ENCODE data around the gene YPEL1. TPM values are rescaled to one million over a fixed set of nuclear protein-coding genes. Genes with fewer than 3 reads are reported as not detected.

YPEL1 gene
- total RNA-seq: 2.4 and 7.9 TPM in 2 replicates

GRCh38 chr22:21735200-21736083, at the start of gene YPEL1:
Gene YPEL1, minus strand, starts transcription at chr22:21735794. Its CDS starts 25,050 bp downstream, at chr22:21710744.

Other genes with a start within 250 kb of the YPEL1 start
- 0.05 TPM in 1 of 2 replicates, not detected in the other for gene RIMBP3C, start 184.3 kb downstream of the YPEL1 start, total RNA-seq
- gene UBE2L3, start 168.1 kb downstream of the YPEL1 start, total RNA-seq: 89.7 and 96.2 TPM in 2 replicates
- 78.8 and 81.2 TPM in 2 replicates for gene YDJC, start 105.8 kb downstream of the YPEL1 start, total RNA-seq
- gene CCDC116, start 103.0 kb downstream of the YPEL1 start, total RNA-seq: 0.07 and 0.20 TPM in 2 replicates
- 68.0 and 87.5 TPM in 2 replicates for gene SDF2L1, start 93.5 kb downstream of the YPEL1 start, total RNA-seq
- gene PPIL2, start 69.8 kb downstream of the YPEL1 start, total RNA-seq: 30.8 and 41.2 TPM in 2 replicates
- gene MAPK1, start 131.9 kb upstream of the YPEL1 start, total RNA-seq: 40.5 and 45.5 TPM in 2 replicates
- gene PPM1F, start 217.1 kb upstream of the YPEL1 start, total RNA-seq: 180 and 187 TPM in 2 replicates
- gene TOP3B, start 247.0 kb upstream of the YPEL1 start, total RNA-seq: 31.0 and 33.9 TPM in 2 replicates